Peyer's patch (tissue), 4 donors: ENCODE results near the gene PAK2.

Source experiments
- CTCF ChIP-seq, 6 experiments: fragments of 450-650 bp in 4 of 6; fragments of 200-600 bp in 2 of 6; sonication (generic) in 1 of 6; IDR thresholded peaks; one replicate each; pipeline ENCODE4 v1.5.1; 2017 to 2019; ENCODE audit warnings: antibody characterized with exemption in 6 of 6, mild to moderate bottlenecking in 3 of 6, moderate library complexity in 1 of 6
- POLR2A ChIP-seq, 2 donors: fragments of 450-650 bp; IDR thresholded peaks; one replicate each; pipeline ENCODE4 v1.5.1; 2017; ENCODE audit warnings: antibody characterized with exemption in 2 of 2, mild to moderate bottlenecking in 2 of 2, moderate library complexity in 2 of 2

- TF ChIP-seq CTCF (IDR thresholded peaks at IDR 0.05) (no peak), POLR2A (IDR thresholded peaks at IDR 0.05) (no peak)
Measured at GRCh38 chr3:196740481-196741248, 1.0 kb downstream of the PAK2 start.
